ENCODE results near the gene HS6ST2. TPM values are rescaled to one million over a fixed set of nuclear protein-coding genes. Genes with fewer than 3 reads are reported as not detected.

HS6ST2 gene
- total RNA-seq, 2 donors from 2014 or later: 0.85 to 2.0 TPM

DNA sequence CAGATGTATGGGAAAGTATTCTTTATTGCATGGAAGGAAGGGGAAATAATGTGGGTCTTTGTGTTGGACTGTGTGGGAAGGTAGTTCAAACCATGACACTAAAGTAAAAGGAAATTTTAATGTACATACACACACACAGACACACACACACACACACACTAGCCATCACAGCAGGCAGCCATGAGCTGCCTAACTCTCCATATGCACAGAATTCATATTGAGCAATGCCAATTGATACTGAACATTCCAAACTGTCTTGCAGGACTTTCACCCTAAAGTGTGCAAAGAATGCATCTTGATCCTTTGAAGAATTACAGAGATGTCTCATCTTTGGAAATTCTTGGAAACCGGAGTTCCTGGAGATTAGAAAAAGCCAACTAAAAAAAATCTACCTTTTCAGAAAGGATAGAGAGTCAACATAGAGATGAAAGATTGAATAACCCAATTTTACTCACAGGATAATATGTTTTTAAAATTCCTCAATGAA, 349.0 kb downstream of the HS6ST2 start:
- no peak overlapping the region for H3K27ac ChIP-seq
- H3K9me3 ChIP-seq: no peaks in the 10 kb centered on the region
- H3K27me3 ChIP-seq: no peaks in the 10 kb centered on the region
- TF ChIP-seq, protein P1, sequence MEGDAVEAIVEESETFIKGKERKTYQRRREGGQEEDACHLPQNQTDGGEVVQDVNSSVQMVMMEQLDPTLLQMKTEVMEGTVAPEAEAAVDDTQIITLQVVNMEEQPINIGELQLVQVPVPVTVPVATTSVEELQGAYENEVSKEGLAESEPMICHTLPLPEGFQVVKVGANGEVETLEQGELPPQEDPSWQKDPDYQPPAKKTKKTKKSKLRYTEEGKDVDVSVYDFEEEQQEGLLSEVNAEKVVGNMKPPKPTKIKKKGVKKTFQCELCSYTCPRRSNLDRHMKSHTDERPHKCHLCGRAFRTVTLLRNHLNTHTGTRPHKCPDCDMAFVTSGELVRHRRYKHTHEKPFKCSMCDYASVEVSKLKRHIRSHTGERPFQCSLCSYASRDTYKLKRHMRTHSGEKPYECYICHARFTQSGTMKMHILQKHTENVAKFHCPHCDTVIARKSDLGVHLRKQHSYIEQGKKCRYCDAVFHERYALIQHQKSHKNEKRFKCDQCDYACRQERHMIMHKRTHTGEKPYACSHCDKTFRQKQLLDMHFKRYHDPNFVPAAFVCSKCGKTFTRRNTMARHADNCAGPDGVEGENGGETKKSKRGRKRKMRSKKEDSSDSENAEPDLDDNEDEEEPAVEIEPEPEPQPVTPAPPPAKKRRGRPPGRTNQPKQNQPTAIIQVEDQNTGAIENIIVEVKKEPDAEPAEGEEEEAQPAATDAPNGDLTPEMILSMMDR (IDR thresholded peaks at IDR 0.05): no peak
- no peak overlapping the region for H3K9ac ChIP-seq (ENCODE audit: low read depth in 2 of 2, low read length in 2 of 2)
- H3K4me1 ChIP-seq: no peaks in the 10 kb centered on the region
- no peak overlapping the region for H3K4me3 ChIP-seq
- intact Hi-C loops (cut with DNase I): no loop called here
- no peaks in the 10 kb centered on the region for H3K36me3 ChIP-seq
- DNase-seq: no peak

DNA sequence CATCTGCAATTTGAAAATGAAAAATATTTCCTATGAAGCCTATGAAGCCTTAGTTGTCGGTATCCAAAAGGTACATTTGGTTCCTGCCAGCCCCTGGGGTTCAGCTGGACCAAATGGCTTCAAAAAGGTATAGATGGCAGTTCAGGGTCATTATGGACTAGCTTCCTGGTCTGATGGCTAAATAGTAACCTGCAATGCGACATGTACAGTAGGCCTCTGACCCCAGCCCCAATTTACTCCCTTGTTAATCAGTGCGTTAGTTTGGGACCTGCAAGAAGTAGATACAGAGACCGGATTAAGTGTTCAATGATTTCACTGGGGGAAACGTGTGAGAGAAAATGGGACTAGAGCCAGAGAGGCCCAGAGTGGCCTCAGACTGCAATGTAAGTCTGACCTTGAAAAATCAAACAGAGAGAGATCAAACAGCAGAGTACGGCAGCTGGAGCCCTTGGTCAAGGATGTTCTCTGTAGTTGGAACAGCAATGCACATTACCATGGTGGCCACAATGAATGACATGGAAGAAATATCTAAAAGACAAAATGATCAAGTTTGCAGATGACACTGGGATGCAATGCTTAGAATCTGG, 354.6 kb downstream of the HS6ST2 start:
- H3K27ac ChIP-seq: no peak overlapping the region
- no peaks in the 10 kb centered on the region for H3K36me3 ChIP-seq
- H3K4me1 ChIP-seq: no peaks in the 10 kb centered on the region
- H3K9ac ChIP-seq (ENCODE audit: low read depth in 2 of 2, low read length in 2 of 2): no peak overlapping the region
- no peaks in the 10 kb centered on the region for H3K27me3 ChIP-seq
- H3K9me3 ChIP-seq: no peaks in the 10 kb centered on the region
- no peak for DNase-seq
- TF ChIP-seq, protein P1 (IDR thresholded peaks at IDR 0.05): no peak
- no peak overlapping the region for H3K4me3 ChIP-seq
- intact Hi-C loops (cut with DNase I): no loop called here

DNA sequence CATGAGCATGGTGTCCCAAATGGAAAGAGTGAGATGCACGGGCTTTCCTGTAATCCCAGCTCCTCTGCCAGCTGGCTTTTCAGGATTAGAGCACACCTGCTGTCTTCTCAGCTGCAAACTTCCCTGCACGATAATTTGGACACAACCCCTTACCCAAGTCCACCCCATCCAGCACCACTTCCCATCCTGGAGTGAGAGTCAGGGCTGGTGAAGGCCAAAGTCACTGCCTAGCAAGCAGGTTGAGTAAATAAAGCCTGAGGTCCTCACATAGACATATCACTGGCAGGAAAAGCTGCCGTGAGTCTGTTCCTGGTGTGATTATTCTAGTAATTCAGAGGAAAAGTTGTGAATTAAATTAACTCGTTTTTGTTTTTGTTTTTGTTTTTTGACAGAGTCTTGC, 355.7 kb downstream of the HS6ST2 start:
- Histone ChIP-seq H3K4me3 (no peak overlapping the region), H3K27ac (no peak overlapping the region), H3K27me3 (no peaks in the 10 kb centered on the region), H3K36me3 (no peaks in the 10 kb centered on the region), H3K9me3 (no peaks in the 10 kb centered on the region), H3K9ac (ENCODE audit: low read depth in 2 of 2, low read length in 2 of 2) (no peak overlapping the region), H3K4me1 (no peaks in the 10 kb centered on the region)
- intact Hi-C loops (cut with DNase I): no loop called here
- TF ChIP-seq, protein P1 (IDR thresholded peaks at IDR 0.05): no peak
- DNase-seq: no peak

DNA sequence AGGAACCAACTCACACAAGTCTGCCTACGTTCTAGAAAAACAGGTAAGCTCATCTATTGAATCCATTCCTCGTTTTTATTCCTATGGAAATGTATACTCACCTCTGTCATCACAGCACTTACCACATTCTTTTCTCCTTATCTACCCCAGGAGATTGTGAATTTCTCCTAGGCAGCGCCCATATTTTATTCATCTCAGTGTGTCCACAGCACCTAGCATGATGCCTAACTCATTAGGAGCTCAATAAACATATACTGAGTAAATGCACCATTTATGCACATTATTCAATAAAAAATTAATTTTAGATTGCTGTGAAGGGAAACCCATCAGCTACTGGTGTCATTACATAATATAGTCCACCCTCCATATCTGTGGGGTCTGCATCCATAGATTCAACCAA, 363.4 kb downstream of the HS6ST2 start:
- H3K27ac ChIP-seq: no peak overlapping the region

DNA sequence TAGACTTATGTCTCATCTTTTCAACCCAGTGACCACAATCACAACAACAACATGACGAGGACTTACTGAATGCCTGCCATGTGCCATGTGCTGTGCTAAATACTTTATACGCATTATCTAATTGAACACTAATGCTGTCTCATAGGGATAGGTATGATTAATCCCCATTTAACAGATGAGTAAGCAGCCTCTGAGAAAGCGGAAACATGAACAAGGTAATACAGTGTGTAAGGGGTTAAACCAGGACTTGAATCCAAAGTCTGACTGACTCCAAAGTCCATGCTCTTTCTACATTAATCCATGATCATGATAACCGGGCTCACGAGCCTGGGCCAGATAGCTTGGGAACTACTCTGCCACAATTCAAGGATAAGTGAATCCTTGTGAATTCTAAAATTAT, 364.3 kb downstream of the HS6ST2 start:
- intact Hi-C loops (cut with DNase I): no loop called here
- H3K27me3 ChIP-seq: no peaks in the 10 kb centered on the region
- DNase-seq: no peak
- no peaks in the 10 kb centered on the region for H3K36me3 ChIP-seq
- no peak overlapping the region for H3K9ac ChIP-seq (ENCODE audit: low read depth in 2 of 2, low read length in 2 of 2)
- H3K9me3 ChIP-seq: no peaks in the 10 kb centered on the region
- TF ChIP-seq, protein P1 (IDR thresholded peaks at IDR 0.05): no peak
- no peak overlapping the region for H3K4me3 ChIP-seq
- H3K27ac ChIP-seq: no peak overlapping the region
- H3K4me1 ChIP-seq: no peaks in the 10 kb centered on the region

More for the DNA sequence above, 363.4 kb downstream of the HS6ST2 start:
- Histone ChIP-seq H3K9ac (ENCODE audit: low read depth in 2 of 2, low read length in 2 of 2) (no peak overlapping the region), H3K9me3 (no peaks in the 10 kb centered on the region), H3K4me3 (no peak overlapping the region), H3K27me3 (no peaks in the 10 kb centered on the region), H3K36me3 (no peaks in the 10 kb centered on the region), H3K4me1 (no peaks in the 10 kb centered on the region)
- no peak for DNase-seq
- TF ChIP-seq, protein P1 (IDR thresholded peaks at IDR 0.05): no peak
- intact Hi-C loops (cut with DNase I): no loop called here
